Caco-2 (cell line): ENCODE measurements around the gene CLMN. TPM values are rescaled to one million over a fixed set of nuclear protein-coding genes. Genes with fewer than 3 reads are reported as not detected.

Experiments
- BruUV-seq: library from RNA; stranded (reverse); fragments of 400-500 nt; replicated peaks from 2 replicates; lab custom pipeline; 2021; lab: Mats Ljungman, UMichigan
- CTCF ChIA-PET: fragments of 300-600 bp; sonication (Branson Sonifier 250); formaldehyde crosslinking; loops from one replicate; lab custom pipeline; 2022; ENCODE audit warnings: antibody characterized with exemption; lab: Charles Lee
- POLR2A ChIA-PET: fragments of 300-600 bp; sonication (Branson Sonifier 250); formaldehyde crosslinking; loops from one replicate; lab custom pipeline; 2022; ENCODE audit warnings: antibody characterized with exemption; lab: Charles Lee
- DNase-seq, 2 experiments: peaks; one replicate each; pipeline versions ENCODE4 v3.0.0 to v3.0.0-alpha.2; 2020 to 2022
- H3K27me3 ChIP-seq: replicated peaks from 2 replicates; pipeline ENCODE4 v1.6.0; 2011; ENCODE audit warnings: low read length; ENCODE audit not compliant: control insufficient read depth, insufficient read depth
- H3K36me3 ChIP-seq: 2 replicates; pipeline ENCODE4 v1.5.1; 2011; ENCODE audit warnings: low read length; ENCODE audit not compliant: control insufficient read depth, insufficient read depth
- H3K4me1 ChIP-seq: fragments of 250-450 bp; sonication (Bioruptor Pico); 2 replicates; pipeline ENCODE4 v1.5.1; 2020; ENCODE audit warnings: mild to moderate bottlenecking
- H3K4me3 ChIP-seq: 2 replicates; pipeline ENCODE4 v1.5.1; 2011; ENCODE audit warnings: low read depth, mild to moderate bottlenecking, control low read depth, low read length
- H3K9me3 ChIP-seq: fragments of 250-450 bp; sonication (Bioruptor Pico); 2 replicates; pipeline ENCODE4 v1.5.1; 2020; ENCODE audit warnings: mild to moderate bottlenecking, moderate library complexity
- H3K27ac Mint-ChIP-seq: one replicate; pipeline ENCODE4 v1.8.0; 2022; ENCODE audit warnings: mixed read lengths; ENCODE audit not compliant: unreplicated experiment
- H3K27me3 Mint-ChIP-seq: one replicate; pipeline ENCODE4 v1.8.0; 2022; ENCODE audit warnings: mixed read lengths; ENCODE audit not compliant: insufficient read depth, unreplicated experiment
- H3K36me3 Mint-ChIP-seq: one replicate; pipeline ENCODE4 v1.8.0; 2022; ENCODE audit warnings: mild to moderate bottlenecking, mixed read lengths; ENCODE audit not compliant: insufficient read depth, unreplicated experiment
- H3K4me1 Mint-ChIP-seq: one replicate; pipeline ENCODE4 v1.8.0; 2022; ENCODE audit warnings: low read depth, mixed read lengths; ENCODE audit not compliant: unreplicated experiment
- H3K4me3 Mint-ChIP-seq: one replicate; pipeline ENCODE4 v1.8.0; 2022; ENCODE audit warnings: mild to moderate bottlenecking, moderate library complexity, mixed read lengths; ENCODE audit not compliant: unreplicated experiment
- H3K9me3 Mint-ChIP-seq: one replicate; pipeline ENCODE4 v1.8.0; 2022; ENCODE audit warnings: mixed read lengths; ENCODE audit not compliant: unreplicated experiment
- CTCF ChIP-seq, 2 experiments: fragments of 200-600 bp in 1 of 2; IDR thresholded peaks; 1 replicate in 1 of 2; 2 replicates in 1 of 2; pipeline versions ENCODE4 v1.5.1 to v1.8.0; 2011 to 2022; ENCODE audit warnings: antibody characterized with exemption in 1 of 2, control low read depth in 1 of 2, inconsistent platforms in 1 of 2, low read depth in 1 of 2, low read length in 1 of 2, mild to moderate bottlenecking in 1 of 2, moderate library complexity in 1 of 2; ENCODE audit not compliant: insufficient read depth in 1 of 2, severe bottlenecking in 1 of 2, unreplicated experiment in 1 of 2
- intact Hi-C: fragments of 100-400 bp; cut with micrococcal nuclease; formaldehyde crosslinking; loops from one replicate; pipeline ENCODE4 v1.10.0; 2022; ENCODE audit not compliant: unreplicated experiment
- total RNA-seq: library from RNA; stranded (reverse); gene quantifications from 2 replicates; pipeline ENCODE4 v1.2.3, GENCODE V29; 2022

Gene CLMN
- total RNA-seq, 1 experiment from 2014 or later: 6.7 TPM

GRCh38 chr14:95222870-95223398, 96.8 kb downstream of the CLMN start:
- intact Hi-C loops: no loop called here
- no TSS peak for BruUV-seq
- no peaks in the 10 kb centered on the region for H3K27me3 Mint-ChIP-seq
- H3K4me3 Mint-ChIP-seq: no peak overlapping the region
- CTCF ChIA-PET: no interaction called here
- no peaks in the 10 kb centered on the region for H3K9me3 Mint-ChIP-seq
- POLR2A ChIA-PET: no interaction called here
- Histone ChIP-seq H3K27me3 (no peaks in the 10 kb centered on the region), H3K4me1 (peaks cover 8% of the 10 kb centered on the region), H3K36me3 (no peaks in the 10 kb centered on the region), H3K4me3 (no peak overlapping the region), H3K9me3 (no peaks in the 10 kb centered on the region)
- H3K36me3 Mint-ChIP-seq: no peaks in the 10 kb centered on the region
- H3K27ac Mint-ChIP-seq: no peak overlapping the region
- H3K4me1 Mint-ChIP-seq: peaks cover 18% of the 10 kb centered on the region
- no peak for TF ChIP-seq CTCF (IDR thresholded peaks at IDR 0.05; ENCODE audit: insufficient read depth in 1 of 2, low read depth in 1 of 2, low read length in 1 of 2, severe bottlenecking in 1 of 2, unreplicated experiment in 1 of 2)
- DNase-seq: no peak

GRCh38 chr14:95222151-95222631, 97.5 kb downstream of the CLMN start:
- Mint-ChIP-seq H3K4me1 (peaks cover 18% of the 10 kb centered on the region), H3K4me3 (no peak overlapping the region), H3K27me3 (no peaks in the 10 kb centered on the region), H3K9me3 (no peaks in the 10 kb centered on the region), H3K36me3 (no peaks in the 10 kb centered on the region), H3K27ac (no peak overlapping the region)
- CTCF ChIA-PET: interaction anchor here (1.2 kb wide), 1 partner anchor 10 kb away, joined by 4 read pairs; no protein-coding TSS in a partner anchor
- Histone ChIP-seq H3K4me3 (no peak overlapping the region), H3K9me3 (no peaks in the 10 kb centered on the region), H3K36me3 (no peaks in the 10 kb centered on the region), H3K4me1 (peaks cover 8% of the 10 kb centered on the region), H3K27me3 (no peaks in the 10 kb centered on the region)
- TF ChIP-seq CTCF (IDR thresholded peaks at IDR 0.05; ENCODE audit: insufficient read depth in 1 of 2, low read depth in 1 of 2, low read length in 1 of 2, severe bottlenecking in 1 of 2, unreplicated experiment in 1 of 2): no peak
- no TSS peak for BruUV-seq
- intact Hi-C loops: no loop called here
- POLR2A ChIA-PET: no interaction called here
- peak in 1 of 2 experiments; percentile 20 for DNase-seq

GRCh38 chr14:95221531-95221930, 98.2 kb downstream of the CLMN start:
- no peaks in the 10 kb centered on the region for H3K27me3 ChIP-seq
- H3K27me3 Mint-ChIP-seq: no peaks in the 10 kb centered on the region

More at GRCh38 chr14:95221531-95221930, 98.2 kb downstream of the CLMN start:
- H3K4me3 ChIP-seq: no peak overlapping the region
- Mint-ChIP-seq H3K4me1 (peaks cover 18% of the 10 kb centered on the region), H3K27ac (no peak overlapping the region), H3K9me3 (no peaks in the 10 kb centered on the region), H3K36me3 (no peaks in the 10 kb centered on the region), H3K4me3 (no peak overlapping the region)
- no TSS peak for BruUV-seq
- no peak for DNase-seq
- ChIA-PET CTCF (interaction anchor here (1.2 kb wide), 1 partner anchor 9 kb away, joined by 4 read pairs; no protein-coding TSS in a partner anchor), POLR2A (no interaction called here)
- no peaks in the 10 kb centered on the region for H3K36me3 ChIP-seq
- H3K4me1 ChIP-seq: peaks cover 8% of the 10 kb centered on the region
- TF ChIP-seq CTCF (IDR thresholded peaks at IDR 0.05; ENCODE audit: insufficient read depth in 1 of 2, low read depth in 1 of 2, low read length in 1 of 2, severe bottlenecking in 1 of 2, unreplicated experiment in 1 of 2): no peak
- intact Hi-C loops: no loop called here
- H3K9me3 ChIP-seq: no peaks in the 10 kb centered on the region
